ENCODE data around the gene CARD14. TPM values are rescaled to one million over a fixed set of nuclear protein-coding genes. Genes with fewer than 3 reads are reported as not detected.

CARD14 gene
- total and polyA plus RNA-seq, 2 of the 13 experiments (the other 11 are each of a cell fraction or from before 2014, with no cell fraction given), result 0.11 TPM; not detected in 1

DNA sequence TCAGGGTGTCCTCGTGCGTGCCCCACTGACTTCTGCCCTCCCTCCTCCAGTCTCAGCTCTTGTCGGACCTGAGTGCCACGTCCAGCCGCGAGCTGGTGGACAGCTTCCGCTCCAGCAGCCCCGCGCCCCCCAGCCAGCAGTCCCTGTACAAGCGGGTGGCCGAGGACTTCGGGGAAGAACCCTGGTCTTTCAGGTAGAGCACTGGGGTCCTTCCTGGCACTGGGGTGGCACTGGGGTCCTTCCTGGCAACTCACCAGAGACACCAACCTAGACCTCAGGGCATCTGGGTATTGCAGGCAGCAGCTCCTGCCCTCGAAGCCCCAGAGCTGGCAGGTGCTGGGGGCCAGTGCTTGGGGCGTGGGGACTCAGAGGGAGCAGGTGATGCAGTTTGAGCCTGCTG lies 25.3 kb downstream of the CARD14 start:
- BruUV-seq (replicated peaks), result no TSS peak
- Histone ChIP-seq H2AFZ (ENCODE audit: low read length) (no peak overlapping the region), H3K27ac (ENCODE audit: extremely low read length, insufficient read depth, low read length) (no peak overlapping the region), H3K27me3 (ENCODE audit: control insufficient read depth in 1 of 2, insufficient read depth in 2 of 2, low read length in 2 of 2) (peaks cover 19 to 69% of the 10 kb centered on the region in 2 experiments), H3K4me2 (ENCODE audit: low read depth, low read length) (no peak overlapping the region), H3K9me3 (ENCODE audit: low read length) (no peaks in the 10 kb centered on the region), H3K4me1 (ENCODE audit: insufficient read depth, low read length) (peaks cover 44% of the 10 kb centered on the region), H3K79me2 (ENCODE audit: insufficient read depth, low read length) (no peaks in the 10 kb centered on the region), H3K9ac (ENCODE audit: insufficient read depth, low read depth, low read length) (no peak overlapping the region), H3K36me3 (replicated peaks in 1 of 2; ENCODE audit: control insufficient read depth in 1 of 2, insufficient read depth in 2 of 2, low read length in 2 of 2) (no peaks in the 10 kb centered on the region), H3K4me3 (replicated peaks in 1 of 3; ENCODE audit: insufficient read depth in 1 of 3, low read depth in 2 of 3, low read length in 3 of 3) (no peak overlapping the region), H4K20me1 (ENCODE audit: insufficient read depth, low read length) (no peaks in the 10 kb centered on the region; the same call in 1 of the 2 replicates)
- in situ Hi-C loops (cut with HindIII; ENCODE audit: extremely low pct_ligation_motif_present, low pct_unique_long_range_greater_than_20kb) (no loop called here), intact Hi-C loops (cut with micrococcal nuclease; ENCODE audit: unreplicated experiment) (loop anchor here (5.0 kb wide), 1 partner anchor 48 kb away; the partner anchor contains the start of gene EIF4A3)
- ATAC-seq, result no peak
- no peak for FAIRE-seq
- TF ChIP-seq BCL6 (CRISPR knock-in tag; IDR thresholded peaks at IDR 0.05) (no peak), CEBPG (CRISPR knock-in tag; IDR thresholded peaks at IDR 0.05) (no peak), ZNF660 (CRISPR knock-in tag; IDR thresholded peaks at IDR 0.05; ENCODE audit: borderline replicate concordance, low read depth) (no peak), HCFC1 (IDR thresholded peaks at IDR 0.05; ENCODE audit: low read depth, low read length) (0 out of 2 replicates have a peak, but pooled peaks have one; percentile 5), ZNF891 (CRISPR knock-in tag; IDR thresholded peaks at IDR 0.05) (peak; percentile 2; the same call in 1 of the 2 replicates), TARDBP (CRISPR knock-in tag; IDR thresholded peaks at IDR 0.05) (no peak), ZNF496 (CRISPR knock-in tag; IDR thresholded peaks at IDR 0.05; ENCODE audit: insufficient replicate concordance) (no peak), NR1H2 (CRISPR knock-in tag; IDR thresholded peaks at IDR 0.05; ENCODE audit: borderline replicate concordance, low read depth) (no peak), MTA1 (CRISPR knock-in tag; IDR thresholded peaks at IDR 0.05; ENCODE audit: borderline replicate concordance) (0 out of 2 replicates have a peak, but pooled peaks have one; percentile 36), NRL (CRISPR knock-in tag; IDR thresholded peaks at IDR 0.05; ENCODE audit: borderline replicate concordance) (0 out of 2 replicates have a peak, but pooled peaks have one; percentile 4), AGO1 (IDR thresholded peaks at IDR 0.05; ENCODE audit: low read depth, low read length, poor library complexity, severe bottlenecking) (peak; percentile 5)
- TF ChIP-seq, protein P1, sequence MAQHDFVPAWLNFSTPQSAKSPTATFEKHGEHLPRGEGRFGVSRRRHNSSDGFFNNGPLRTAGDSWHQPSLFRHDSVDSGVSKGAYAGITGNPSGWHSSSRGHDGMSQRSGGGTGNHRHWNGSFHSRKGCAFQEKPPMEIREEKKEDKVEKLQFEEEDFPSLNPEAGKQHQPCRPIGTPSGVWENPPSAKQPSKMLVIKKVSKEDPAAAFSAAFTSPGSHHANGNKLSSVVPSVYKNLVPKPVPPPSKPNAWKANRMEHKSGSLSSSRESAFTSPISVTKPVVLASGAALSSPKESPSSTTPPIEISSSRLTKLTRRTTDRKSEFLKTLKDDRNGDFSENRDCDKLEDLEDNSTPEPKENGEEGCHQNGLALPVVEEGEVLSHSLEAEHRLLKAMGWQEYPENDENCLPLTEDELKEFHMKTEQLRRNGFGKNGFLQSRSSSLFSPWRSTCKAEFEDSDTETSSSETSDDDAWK (CRISPR knock-in tag; IDR thresholded peaks at IDR 0.05), result no peak
- TF ChIP-seq, protein P2, sequence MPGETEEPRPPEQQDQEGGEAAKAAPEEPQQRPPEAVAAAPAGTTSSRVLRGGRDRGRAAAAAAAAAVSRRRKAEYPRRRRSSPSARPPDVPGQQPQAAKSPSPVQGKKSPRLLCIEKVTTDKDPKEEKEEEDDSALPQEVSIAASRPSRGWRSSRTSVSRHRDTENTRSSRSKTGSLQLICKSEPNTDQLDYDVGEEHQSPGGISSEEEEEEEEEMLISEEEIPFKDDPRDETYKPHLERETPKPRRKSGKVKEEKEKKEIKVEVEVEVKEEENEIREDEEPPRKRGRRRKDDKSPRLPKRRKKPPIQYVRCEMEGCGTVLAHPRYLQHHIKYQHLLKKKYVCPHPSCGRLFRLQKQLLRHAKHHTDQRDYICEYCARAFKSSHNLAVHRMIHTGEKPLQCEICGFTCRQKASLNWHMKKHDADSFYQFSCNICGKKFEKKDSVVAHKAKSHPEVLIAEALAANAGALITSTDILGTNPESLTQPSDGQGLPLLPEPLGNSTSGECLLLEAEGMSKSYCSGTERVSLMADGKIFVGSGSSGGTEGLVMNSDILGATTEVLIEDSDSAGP (CRISPR knock-in tag; IDR thresholded peaks at IDR 0.05; ENCODE audit: borderline replicate concordance), result no peak
- TF ChIP-seq, protein P3, sequence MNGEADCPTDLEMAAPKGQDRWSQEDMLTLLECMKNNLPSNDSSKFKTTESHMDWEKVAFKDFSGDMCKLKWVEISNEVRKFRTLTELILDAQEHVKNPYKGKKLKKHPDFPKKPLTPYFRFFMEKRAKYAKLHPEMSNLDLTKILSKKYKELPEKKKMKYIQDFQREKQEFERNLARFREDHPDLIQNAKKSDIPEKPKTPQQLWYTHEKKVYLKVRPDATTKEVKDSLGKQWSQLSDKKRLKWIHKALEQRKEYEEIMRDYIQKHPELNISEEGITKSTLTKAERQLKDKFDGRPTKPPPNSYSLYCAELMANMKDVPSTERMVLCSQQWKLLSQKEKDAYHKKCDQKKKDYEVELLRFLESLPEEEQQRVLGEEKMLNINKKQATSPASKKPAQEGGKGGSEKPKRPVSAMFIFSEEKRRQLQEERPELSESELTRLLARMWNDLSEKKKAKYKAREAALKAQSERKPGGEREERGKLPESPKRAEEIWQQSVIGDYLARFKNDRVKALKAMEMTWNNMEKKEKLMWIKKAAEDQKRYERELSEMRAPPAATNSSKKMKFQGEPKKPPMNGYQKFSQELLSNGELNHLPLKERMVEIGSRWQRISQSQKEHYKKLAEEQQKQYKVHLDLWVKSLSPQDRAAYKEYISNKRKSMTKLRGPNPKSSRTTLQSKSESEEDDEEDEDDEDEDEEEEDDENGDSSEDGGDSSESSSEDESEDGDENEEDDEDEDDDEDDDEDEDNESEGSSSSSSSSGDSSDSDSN (CRISPR knock-in tag; IDR thresholded peaks at IDR 0.05), result peak; percentile 15; the same call in 1 of the 2 replicates
- ChIA-PET CTCF (ENCODE audit: low intra/inter-chr PET ratio, low total read pairs) (interaction anchor here (1.6 to 2.0 kb wide), 2 partner anchors 98 to 169 kb away, joined by 7 to 10 read pairs; no protein-coding TSS in a partner anchor), POLR2A (interaction anchor here (1.0 to 2.3 kb wide), 4 partner anchors 25 to 68 kb away, joined by 3 to 8 read pairs (median 6); partner anchors contain the start of genes SGSH and SLC26A11)
- no peak for DNase-seq (ENCODE audit: low spot score)
- WGBS (ENCODE audit: low lambda C conversion rate), result 39% methylated on average over 12 of the region's 14 CpGs
